HUES6 (cell line): ENCODE measurements around the gene RAP2B.
"Not testable (repeated sequence)": the region's sequence is repeated elsewhere in the genome, so short reads cannot be mapped to it uniquely, and the experiment has no call there.

Experiments used
- H3K27ac ChIP-seq: 2 replicates; pipeline ENCODE4 v1.7.0; 2013; ENCODE audit warnings: low read depth, mild to moderate bottlenecking, low read length, inconsistent platforms
- H3K27me3 ChIP-seq: 2 replicates; pipeline ENCODE4 v1.6.1; 2013; ENCODE audit warnings: low read length; ENCODE audit not compliant: control insufficient read depth, insufficient read depth
- H3K36me3 ChIP-seq: 2 replicates; pipeline ENCODE4 v1.6.1; 2013; ENCODE audit warnings: low read length; ENCODE audit not compliant: control insufficient read depth, insufficient read depth
- H3K4me1 ChIP-seq: 2 replicates; pipeline ENCODE4 v1.6.1; 2013; ENCODE audit warnings: low read length; ENCODE audit not compliant: control insufficient read depth, insufficient read depth
- H3K4me3 ChIP-seq: 2 replicates; pipeline ENCODE4 v1.5.1; 2013; ENCODE audit warnings: low read depth, low read length
- H3K9ac ChIP-seq: one replicate; pipeline ENCODE4 v1.6.1; 2013; ENCODE audit warnings: mild to moderate bottlenecking, low read length
- H3K9me3 ChIP-seq: 2 replicates; pipeline ENCODE4 v1.6.1; 2013; ENCODE audit warnings: low read depth, low read length; ENCODE audit not compliant: control insufficient read depth, insufficient read depth

Gene RAP2B

GRCh38 chr3:153171918-153172317 is 9.9 kb downstream of the RAP2B start:
- H3K36me3 ChIP-seq: peaks cover 4% of the 10 kb centered on the region; the same call in 1 of the 2 replicates
- no peaks in the 10 kb centered on the region for H3K27me3 ChIP-seq
- peaks cover 10% of the 10 kb centered on the region for H3K4me1 ChIP-seq
- no peak overlapping the region for H3K9ac ChIP-seq
- H3K9me3 ChIP-seq: no peaks in the 10 kb centered on the region
- H3K4me3 ChIP-seq: no peak overlapping the region
- no peak overlapping the region for H3K27ac ChIP-seq

- no peaks in the 10 kb centered on the region for H3K9me3 ChIP-seq
- H3K27ac ChIP-seq: no peak overlapping the region
- H3K36me3 ChIP-seq: 0 out of 2 replicates have a peak, but pooled peaks cover under 1% of the 10 kb centered on the region
- H3K4me3 ChIP-seq: no peak overlapping the region
- peaks cover 10% of the 10 kb centered on the region for H3K4me1 ChIP-seq
- no peaks in the 10 kb centered on the region for H3K27me3 ChIP-seq
- no peak overlapping the region for H3K9ac ChIP-seq
These were observed 11.1 kb downstream of the RAP2B start for GRCh38 chr3:153172796-153173757.

- Histone ChIP-seq H3K9me3 (no peaks in the 10 kb centered on the region), H3K9ac (no peak overlapping the region), H3K27ac (no peak overlapping the region), H3K36me3 (no peaks in the 10 kb centered on the region), H3K4me1 (peaks cover 10% of the 10 kb centered on the region), H3K4me3 (no peak overlapping the region), H3K27me3 (no peaks in the 10 kb centered on the region)
These were observed 11.9 kb downstream of the RAP2B start for GRCh38 chr3:153173758-153174516.

- H3K4me1 ChIP-seq: peaks cover 10% of the 10 kb centered on the region
- no peaks in the 10 kb centered on the region for H3K27me3 ChIP-seq
- H3K9me3 ChIP-seq: no peaks in the 10 kb centered on the region
- H3K4me3 ChIP-seq: no peak overlapping the region
- H3K27ac ChIP-seq: no peak overlapping the region
- H3K36me3 ChIP-seq: no peaks in the 10 kb centered on the region
- H3K9ac ChIP-seq: no peak overlapping the region
These were observed 14.2 kb downstream of the RAP2B start for GRCh38 chr3:153176197-153176596.

- Histone ChIP-seq H3K9me3 (no peaks in the 10 kb centered on the region), H3K27ac (no peak overlapping the region), H3K4me3 (no peak overlapping the region), H3K4me1 (0 out of 2 replicates have a peak, but pooled peaks cover 3% of the 10 kb centered on the region), H3K9ac (no peak overlapping the region), H3K27me3 (no peaks in the 10 kb centered on the region), H3K36me3 (no peaks in the 10 kb centered on the region)
These were observed 18.9 kb downstream of the RAP2B start for GRCh38 chr3:153180860-153181372.

GRCh38 chr3:153182501-153183293 is 20.7 kb downstream of the RAP2B start:
- Histone ChIP-seq H3K27ac (peak overlapping the region; percentile 11; the same call in 1 of the 2 replicates), H3K9ac (no peak overlapping the region)

GRCh38 chr3:153190923-153191322 is 28.9 kb downstream of the RAP2B start:
- Histone ChIP-seq H3K36me3 (no peaks in the 10 kb centered on the region), H3K27ac (no peak overlapping the region), H3K9ac (no peak overlapping the region), H3K27me3 (no peaks in the 10 kb centered on the region), H3K4me3 (no peak overlapping the region), H3K4me1 (no peaks in the 10 kb centered on the region), H3K9me3 (no peaks in the 10 kb centered on the region)

More at GRCh38 chr3:153182501-153183293, 20.7 kb downstream of the RAP2B start:
- H3K27me3 ChIP-seq: no peaks in the 10 kb centered on the region
- no peaks in the 10 kb centered on the region for H3K36me3 ChIP-seq
- no peak overlapping the region for H3K4me3 ChIP-seq
- no peaks in the 10 kb centered on the region for H3K9me3 ChIP-seq
- H3K4me1 ChIP-seq: 0 out of 2 replicates have a peak, but pooled peaks cover 3% of the 10 kb centered on the region

- Histone ChIP-seq H3K9me3 (no peaks in the 10 kb centered on the region), H3K4me1 (no peaks in the 10 kb centered on the region), H3K27me3 (no peaks in the 10 kb centered on the region), H3K4me3 (no peak overlapping the region), H3K36me3 (no peaks in the 10 kb centered on the region), H3K27ac (no peak overlapping the region), H3K9ac (no peak overlapping the region)
These were observed 30.3 kb downstream of the RAP2B start for GRCh38 chr3:153192327-153192726.

GRCh38 chr3:153193786-153194476 is 31.9 kb downstream of the RAP2B start:
- H3K9me3 ChIP-seq, H3K4me3 ChIP-seq, H3K27me3 ChIP-seq, H3K27ac ChIP-seq, H3K9ac ChIP-seq, H3K36me3 ChIP-seq, H3K4me1 ChIP-seq: not testable (repeated sequence)

GRCh38 chr3:153195349-153195879 is 33.4 kb downstream of the RAP2B start:
- no peak overlapping the region for H3K4me3 ChIP-seq
- no peaks in the 10 kb centered on the region for H3K4me1 ChIP-seq
- no peaks in the 10 kb centered on the region for H3K27me3 ChIP-seq
- no peaks in the 10 kb centered on the region for H3K9me3 ChIP-seq
- no peaks in the 10 kb centered on the region for H3K36me3 ChIP-seq
- H3K27ac ChIP-seq: no peak overlapping the region
- no peak overlapping the region for H3K9ac ChIP-seq
